Neural progenitor cell (in vitro differentiated cells): ENCODE data around the gene RHOBTB3. TPM values are rescaled to one million over a fixed set of nuclear protein-coding genes. Genes with fewer than 3 reads are reported as not detected.
"Not testable (repeated sequence)": the region's sequence is repeated elsewhere in the genome, so short reads cannot be mapped to it uniquely, and the experiment has no call there.

Source experiments
- DNase-seq: peaks from one replicate; pipeline ENCODE4 v3.0.0-alpha.2; 2016; ENCODE audit warnings: low spot score
- H2AFZ ChIP-seq: fragments of 200-600 bp; sonication (generic); replicated peaks from 2 replicates; pipeline ENCODE4 v1.6.1; 2016; ENCODE audit warnings: antibody characterized with exemption
- H3F3A ChIP-seq: fragments of 200-600 bp; sonication (generic); 2 replicates; pipeline ENCODE4 v1.6.1; 2016; ENCODE audit warnings: antibody characterized with exemption, low read depth
- H3K27ac ChIP-seq: fragments of 200-600 bp; sonication (generic); 2 replicates; pipeline ENCODE4 v1.5.1; 2016; ENCODE audit warnings: mild to moderate bottlenecking
- H3K27me3 ChIP-seq: fragments of 200-600 bp; sonication (generic); 2 replicates; pipeline ENCODE4 v1.6.1; 2016; ENCODE audit warnings: mild to moderate bottlenecking, moderate library complexity
- H3K36me3 ChIP-seq: fragments of 200-600 bp; sonication (generic); 2 replicates; pipeline ENCODE4 v1.5.1; 2016
- H3K4me1 ChIP-seq: fragments of 200-600 bp; sonication (generic); 2 replicates; pipeline ENCODE4 v1.6.1; 2016; ENCODE audit warnings: mixed run types
- H3K4me2 ChIP-seq: fragments of 200-600 bp; sonication (generic); 2 replicates; pipeline ENCODE4 v1.6.1; 2016
- H3K4me3 ChIP-seq: fragments of 200-600 bp; sonication (generic); 2 replicates; pipeline ENCODE4 v1.5.1; 2016
- H3K79me2 ChIP-seq: fragments of 200-600 bp; sonication (generic); 2 replicates; pipeline ENCODE4 v1.6.1; 2016; ENCODE audit warnings: low read depth
- H3K9ac ChIP-seq: fragments of 200-600 bp; sonication (generic); 2 replicates; pipeline ENCODE4 v1.6.1; 2016
- H3K9me3 ChIP-seq: fragments of 200-600 bp; sonication (generic); 2 replicates; pipeline ENCODE4 v1.5.1; 2016; ENCODE audit warnings: low read depth
- H4K20me1 ChIP-seq: fragments of 200-600 bp; sonication (generic); 2 replicates; pipeline ENCODE4 v1.6.1; 2016; ENCODE audit warnings: low read depth
- H3K27ac Mint-ChIP-seq: 3 replicates; pipeline ENCODE4 v1.8.0; 2021; ENCODE audit warnings: mixed read lengths
- H3K27me3 Mint-ChIP-seq: 2 replicates; pipeline ENCODE4 v1.8.0; 2022; ENCODE audit warnings: low read depth, mild to moderate bottlenecking, inconsistent platforms, moderate library complexity, mixed read lengths; ENCODE audit not compliant: insufficient read depth
- H3K36me3 Mint-ChIP-seq: 3 replicates; pipeline ENCODE4 v1.8.0; 2021; ENCODE audit warnings: mixed read lengths
- H3K4me1 Mint-ChIP-seq: 3 replicates; pipeline ENCODE4 v1.8.0; 2021; ENCODE audit warnings: mixed read lengths
- H3K4me3 Mint-ChIP-seq: 3 replicates; pipeline ENCODE4 v1.8.0; 2021; ENCODE audit warnings: mild to moderate bottlenecking, moderate library complexity, mixed read lengths
- H3K9me3 Mint-ChIP-seq: 3 replicates; pipeline ENCODE4 v1.8.0; 2020; ENCODE audit warnings: mixed read lengths
- EZH2 ChIP-seq: fragments of 200-600 bp; sonication (generic); IDR thresholded peaks from 2 replicates; pipeline ENCODE4 v1.6.1; 2017; ENCODE audit warnings: antibody characterized with exemption, mild to moderate bottlenecking, moderate library complexity
- EZH2phosphoT487 ChIP-seq: fragments of 200-600 bp; sonication (generic); IDR thresholded peaks from 2 replicates; pipeline ENCODE4 v1.6.1; 2017; ENCODE audit warnings: antibody characterized with exemption
- total RNA-seq: library from RNA; depleted of rRNA; stranded (reverse); fragments of >200 nt; gene quantifications from 2 replicates; pipeline ENCODE4 v1.2.3, GENCODE V29; 2015; ENCODE audit warnings: low replicate concordance
- TF ChIP-seq, protein P1 (sequence below): fragments of 200-600 bp; sonication (generic); IDR thresholded peaks from 2 replicates; pipeline ENCODE4 v1.5.1; 2017; ENCODE audit warnings: antibody characterized with exemption, mild to moderate bottlenecking

Gene RHOBTB3
- total RNA-seq, 1 donor from 2014 or later = 3.6 TPM

DNA sequence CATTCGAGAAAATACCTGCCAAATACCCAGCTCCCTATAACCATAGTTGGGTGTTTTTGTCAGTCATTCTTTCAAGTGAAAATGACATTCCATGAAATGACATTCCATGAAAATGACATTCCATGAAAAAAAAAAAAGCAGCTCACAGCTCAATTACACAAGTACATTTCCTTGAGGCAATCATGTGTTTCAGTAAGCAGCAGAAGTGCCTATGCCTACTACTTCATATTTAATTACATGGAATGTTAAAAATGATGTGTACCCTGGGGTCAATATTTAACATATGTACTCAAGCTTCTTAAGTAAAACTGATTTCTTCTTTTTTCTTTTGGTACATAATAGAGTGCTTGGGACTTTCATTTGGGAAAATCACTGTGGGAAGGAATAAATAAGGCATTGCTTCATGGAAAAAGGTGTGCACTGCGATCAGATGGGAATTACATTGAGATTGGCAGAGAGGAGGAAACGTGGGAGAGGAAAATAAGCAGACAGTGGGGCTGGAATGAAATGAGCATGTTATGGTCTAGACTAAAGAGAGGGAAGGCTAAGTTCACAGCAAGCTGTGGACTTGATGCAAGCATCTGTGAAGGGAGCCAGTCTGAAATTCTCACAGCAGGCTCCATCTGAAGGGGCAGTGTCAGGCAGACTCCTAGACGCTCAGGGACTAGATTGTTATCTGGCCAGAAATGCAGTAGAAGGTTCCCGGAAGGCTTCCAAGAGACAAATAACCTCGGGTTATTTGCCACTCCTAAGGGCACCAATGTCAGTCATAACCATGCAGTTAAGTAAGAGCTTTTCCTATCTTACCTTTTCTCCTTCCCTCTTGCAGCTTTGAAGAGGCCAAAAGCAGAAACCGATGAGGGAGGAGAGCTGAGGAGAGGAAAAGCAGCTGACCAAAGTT is 33.1 kb upstream of the RHOBTB3 start:
- no peaks in the 10 kb centered on the region for H3K27me3 ChIP-seq
- no peaks in the 10 kb centered on the region for H3K36me3 ChIP-seq
- no peak overlapping the region for H3K4me3 ChIP-seq
- peak overlapping the region; percentile 29 for H2AFZ ChIP-seq
- Mint-ChIP-seq H3K36me3 (no peaks in the 10 kb centered on the region), H3K27ac (no peak overlapping the region), H3K9me3 (no peaks in the 10 kb centered on the region), H3K4me1 (peaks cover 4% of the 10 kb centered on the region), H3K27me3 (no peaks in the 10 kb centered on the region), H3K4me3 (no peak overlapping the region)
- no peak overlapping the region for H3K9ac ChIP-seq
- DNase-seq = no peak
- H3F3A ChIP-seq = no peaks in the 10 kb centered on the region
- H3K4me2 ChIP-seq = no peak overlapping the region
- no peaks in the 10 kb centered on the region for H4K20me1 ChIP-seq
- H3K9me3 ChIP-seq = no peaks in the 10 kb centered on the region
- no peaks in the 10 kb centered on the region for H3K4me1 ChIP-seq
- TF ChIP-seq, protein P1, sequence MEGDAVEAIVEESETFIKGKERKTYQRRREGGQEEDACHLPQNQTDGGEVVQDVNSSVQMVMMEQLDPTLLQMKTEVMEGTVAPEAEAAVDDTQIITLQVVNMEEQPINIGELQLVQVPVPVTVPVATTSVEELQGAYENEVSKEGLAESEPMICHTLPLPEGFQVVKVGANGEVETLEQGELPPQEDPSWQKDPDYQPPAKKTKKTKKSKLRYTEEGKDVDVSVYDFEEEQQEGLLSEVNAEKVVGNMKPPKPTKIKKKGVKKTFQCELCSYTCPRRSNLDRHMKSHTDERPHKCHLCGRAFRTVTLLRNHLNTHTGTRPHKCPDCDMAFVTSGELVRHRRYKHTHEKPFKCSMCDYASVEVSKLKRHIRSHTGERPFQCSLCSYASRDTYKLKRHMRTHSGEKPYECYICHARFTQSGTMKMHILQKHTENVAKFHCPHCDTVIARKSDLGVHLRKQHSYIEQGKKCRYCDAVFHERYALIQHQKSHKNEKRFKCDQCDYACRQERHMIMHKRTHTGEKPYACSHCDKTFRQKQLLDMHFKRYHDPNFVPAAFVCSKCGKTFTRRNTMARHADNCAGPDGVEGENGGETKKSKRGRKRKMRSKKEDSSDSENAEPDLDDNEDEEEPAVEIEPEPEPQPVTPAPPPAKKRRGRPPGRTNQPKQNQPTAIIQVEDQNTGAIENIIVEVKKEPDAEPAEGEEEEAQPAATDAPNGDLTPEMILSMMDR = no peak
- TF ChIP-seq EZH2 = no peak
- no peak for TF ChIP-seq EZH2phosphoT487
- no peaks in the 10 kb centered on the region for H3K79me2 ChIP-seq
- H3K27ac ChIP-seq = no peak overlapping the region

DNA sequence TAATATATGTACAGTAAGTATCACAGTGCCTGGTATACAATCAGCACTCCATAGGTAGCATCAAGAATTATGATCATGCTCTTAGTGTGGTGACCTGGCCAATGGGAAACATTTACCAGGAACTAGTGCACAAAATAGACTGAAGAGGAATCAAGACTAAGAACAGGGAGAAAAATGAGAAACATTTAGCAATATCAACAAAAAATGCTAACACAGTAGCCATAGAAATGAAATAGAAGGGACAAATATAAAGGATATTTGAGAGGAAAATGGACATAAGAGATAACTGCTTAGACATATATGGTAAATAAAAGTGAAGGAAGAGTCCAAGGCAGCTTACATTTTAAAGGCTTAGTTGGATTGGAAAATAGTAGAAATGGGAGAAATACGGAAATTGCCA is 31.8 kb upstream of the RHOBTB3 start:
- no peaks in the 10 kb centered on the region for H3F3A ChIP-seq
- no peak overlapping the region for H3K27ac Mint-ChIP-seq
- H3K36me3 ChIP-seq = no peaks in the 10 kb centered on the region

DNA sequence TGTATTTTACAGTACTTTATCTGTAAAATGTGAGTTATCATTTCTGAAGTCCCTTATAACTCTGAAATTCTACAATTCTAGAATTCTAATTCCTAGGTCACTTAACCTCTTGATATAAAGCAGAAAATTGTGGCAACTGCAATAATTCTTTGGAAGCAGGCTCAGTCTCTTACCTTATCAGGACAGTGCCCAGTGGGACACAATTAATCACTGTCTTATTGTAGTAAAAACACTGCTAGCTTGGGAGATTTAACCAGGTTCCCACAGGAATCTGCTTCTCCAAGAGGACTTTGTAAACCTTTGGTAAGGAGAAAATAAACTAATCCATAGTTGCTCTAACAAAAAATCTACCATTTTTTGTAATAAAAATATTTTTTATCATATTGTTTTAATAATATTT is 30.1 kb upstream of the RHOBTB3 start:
- Histone ChIP-seq H3K36me3 (no peaks in the 10 kb centered on the region), H3K27me3 (no peaks in the 10 kb centered on the region), H3K9me3 (no peaks in the 10 kb centered on the region), H3K79me2 (no peaks in the 10 kb centered on the region), H3K4me2 (no peak overlapping the region), H3K9ac (no peak overlapping the region), H3K4me1 (no peaks in the 10 kb centered on the region), H3K4me3 (no peak overlapping the region), H2AFZ (no peak overlapping the region), H3K27ac (no peak overlapping the region), H4K20me1 (no peaks in the 10 kb centered on the region), H3F3A (no peaks in the 10 kb centered on the region)
- TF ChIP-seq, protein P1 = no peak
- no peak for TF ChIP-seq EZH2
- no peak for TF ChIP-seq EZH2phosphoT487
- H3K27ac Mint-ChIP-seq = no peak overlapping the region
- no peaks in the 10 kb centered on the region for H3K27me3 Mint-ChIP-seq
- H3K4me1 Mint-ChIP-seq = peaks cover 4% of the 10 kb centered on the region
- DNase-seq = no peak
- H3K36me3 Mint-ChIP-seq = no peaks in the 10 kb centered on the region
- no peaks in the 10 kb centered on the region for H3K9me3 Mint-ChIP-seq
- H3K4me3 Mint-ChIP-seq = no peak overlapping the region

More for the DNA sequence above, 31.8 kb upstream of the RHOBTB3 start:
- no peak overlapping the region for H3K27ac ChIP-seq
- no peak overlapping the region for H3K9ac ChIP-seq
- no peaks in the 10 kb centered on the region for H4K20me1 ChIP-seq
- H3K79me2 ChIP-seq = no peaks in the 10 kb centered on the region
- Mint-ChIP-seq H3K27me3 (no peaks in the 10 kb centered on the region), H3K9me3 (no peaks in the 10 kb centered on the region), H3K4me1 (peaks cover 4% of the 10 kb centered on the region), H3K36me3 (no peaks in the 10 kb centered on the region), H3K4me3 (no peak overlapping the region)
- H3K4me1 ChIP-seq = no peaks in the 10 kb centered on the region
- TF ChIP-seq EZH2phosphoT487 = no peak
- DNase-seq = no peak
- no peaks in the 10 kb centered on the region for H3K27me3 ChIP-seq
- H3K4me3 ChIP-seq = no peak overlapping the region
- no peak overlapping the region for H3K4me2 ChIP-seq
- no peak overlapping the region for H2AFZ ChIP-seq
- H3K9me3 ChIP-seq = no peaks in the 10 kb centered on the region

DNA sequence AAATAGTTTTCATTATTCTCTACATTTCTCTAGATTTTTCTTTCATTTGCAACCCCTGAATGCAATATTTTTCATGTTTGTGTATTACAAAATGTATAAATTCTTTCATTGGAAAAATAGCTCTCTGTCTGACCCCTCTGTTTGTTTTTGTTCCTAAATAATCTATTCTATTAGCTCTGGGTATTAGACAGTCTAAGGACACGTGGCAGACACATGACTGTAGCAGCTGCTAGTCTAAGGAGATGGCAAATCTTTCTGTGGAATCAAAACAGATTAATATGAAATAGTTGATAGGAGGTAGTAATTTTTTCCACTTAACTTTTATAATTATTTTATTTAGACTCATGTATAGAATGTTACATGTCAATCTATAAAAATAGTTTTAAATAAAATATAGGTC is 27.0 kb upstream of the RHOBTB3 start:
- Histone ChIP-seq H3K27me3 (no peaks in the 10 kb centered on the region), H3K27ac (no peak overlapping the region), H3K9ac (no peak overlapping the region), H3F3A (no peaks in the 10 kb centered on the region), H3K79me2 (no peaks in the 10 kb centered on the region), H2AFZ (no peak overlapping the region), H3K4me3 (no peak overlapping the region), H3K9me3 (no peaks in the 10 kb centered on the region), H4K20me1 (no peaks in the 10 kb centered on the region), H3K4me1 (peaks cover 7% of the 10 kb centered on the region), H3K4me2 (no peak overlapping the region), H3K36me3 (no peaks in the 10 kb centered on the region)
- H3K36me3 Mint-ChIP-seq = no peaks in the 10 kb centered on the region
- no peak for DNase-seq
- H3K9me3 Mint-ChIP-seq = no peaks in the 10 kb centered on the region
- H3K27ac Mint-ChIP-seq = no peak overlapping the region
- TF ChIP-seq EZH2 (no peak), EZH2phosphoT487 (no peak)
- TF ChIP-seq, protein P1 = no peak
- no peaks in the 10 kb centered on the region for H3K4me1 Mint-ChIP-seq
- no peaks in the 10 kb centered on the region for H3K27me3 Mint-ChIP-seq
- no peak overlapping the region for H3K4me3 Mint-ChIP-seq

DNA sequence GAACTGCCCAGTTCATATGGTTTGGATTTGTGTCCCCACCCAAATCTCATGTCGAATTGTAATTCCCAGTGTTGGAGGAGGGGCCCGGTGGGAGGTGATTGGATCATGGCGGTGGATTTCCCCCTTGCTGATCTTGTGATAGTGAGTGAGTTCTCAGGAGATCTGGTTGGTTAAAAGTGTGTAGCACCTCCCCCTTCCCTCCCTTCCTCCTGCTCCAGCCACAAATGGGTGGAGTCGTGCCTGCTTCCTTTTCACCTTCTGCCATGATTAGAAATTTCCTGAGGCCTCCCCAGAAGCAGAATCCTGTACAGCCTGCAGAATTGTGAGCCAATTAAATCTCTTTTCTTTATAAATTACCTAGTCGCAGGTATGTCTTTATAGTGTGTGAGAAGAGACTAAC is 24.9 kb upstream of the RHOBTB3 start:
- H3K9ac ChIP-seq, H3K4me3 Mint-ChIP-seq: not testable (repeated sequence)

More for the DNA sequence above, 24.9 kb upstream of the RHOBTB3 start:
- not testable (repeated sequence) for H3K9me3 ChIP-seq, H3K27ac ChIP-seq, H3K4me1 Mint-ChIP-seq, H3K9me3 Mint-ChIP-seq, DNase-seq, H3K27me3 Mint-ChIP-seq, H3F3A ChIP-seq, H3K4me3 ChIP-seq, H3K36me3 ChIP-seq, H4K20me1 ChIP-seq, H3K27ac Mint-ChIP-seq, H3K36me3 Mint-ChIP-seq, H3K79me2 ChIP-seq, H3K4me2 ChIP-seq, H3K27me3 ChIP-seq, H2AFZ ChIP-seq
- peaks cover 13% of the 10 kb centered on the region for H3K4me1 ChIP-seq
